ENCODE results near the gene ALLC.
A peak's percentile ranks its signal among the peaks of the same experiment; 100 is the strongest.

ALLC gene

GRCh38 chr2:3680548-3681345 is 22.7 kb downstream of the ALLC start:
- DNase-seq: no peak

GRCh38 chr2:3681625-3682024 is 23.6 kb downstream of the ALLC start:
- DNase-seq: no peak

GRCh38 chr2:3682811-3683210 is 24.8 kb downstream of the ALLC start:
- DNase-seq: no peak

- no peak for DNase-seq
Observed at GRCh38 chr2:3683748-3684454, 25.9 kb downstream of the ALLC start.

- no peak for DNase-seq
Observed at GRCh38 chr2:3689998-3690748, 32.2 kb downstream of the ALLC start.

- DNase-seq: peak; percentile 53
Observed at GRCh38 chr2:3692375-3692774, 34.4 kb downstream of the ALLC start.

- no peak for DNase-seq
Observed at GRCh38 chr2:3696545-3696944, 38.5 kb downstream of the ALLC start.

GRCh38 chr2:3701071-3701470 is 43.1 kb downstream of the ALLC start:
- no peak for DNase-seq

GRCh38 chr2:3703236-3703756 is 45.3 kb downstream of the ALLC start, which contains the start of gene DCDC2C:
Gene DCDC2C, plus strand, starts transcription at chr2:3703575. Its CDS starts 177 bp downstream, at chr2:3703752.
- DNase-seq: no peak

- peak; percentile 39 for DNase-seq
Observed at GRCh38 chr2:3703757-3704355, 45.9 kb downstream of the ALLC start.

GRCh38 chr2:3704692-3705091 is 46.7 kb downstream of the ALLC start:
- DNase-seq: peak; percentile 44

GRCh38 chr2:3705782-3706181 is 47.8 kb downstream of the ALLC start:
- peak; percentile 43 for DNase-seq

- peak; percentile 22 for DNase-seq
Observed at GRCh38 chr2:3706892-3707291, 48.9 kb downstream of the ALLC start.

- DNase-seq: no peak
Observed at GRCh38 chr2:3708576-3708975, 50.6 kb downstream of the ALLC start.

- DNase-seq: no peak
Observed at GRCh38 chr2:3709225-3709624, 51.2 kb downstream of the ALLC start.

- peak; percentile 27 for DNase-seq
Observed at GRCh38 chr2:3712424-3712823, 54.4 kb downstream of the ALLC start.

- peak; percentile 38 for DNase-seq
Observed at GRCh38 chr2:3712831-3713503, 55.0 kb downstream of the ALLC start.

- DNase-seq: no peak
Observed at GRCh38 chr2:3718679-3719078, 60.7 kb downstream of the ALLC start.

GRCh38 chr2:3725002-3725401 is 67.0 kb downstream of the ALLC start:
- DNase-seq: no peak

- no peak for DNase-seq
Observed at GRCh38 chr2:3725458-3726250, 67.7 kb downstream of the ALLC start.

GRCh38 chr2:3726511-3726910 is 68.5 kb downstream of the ALLC start:
- DNase-seq: peak; percentile 48

All from eye (tissue), 1 donor.